OCI-LY1 (cell line): ENCODE data around the gene TMEM190.

ENCODE experiments used
- H2AFZ ChIP-seq: fragments of 200-600 bp; sonication (generic), shearing (Covaris generic); 2 replicates; pipeline ENCODE4 v1.6.0; 2014; ENCODE audit warnings: antibody characterized with exemption, mild to moderate bottlenecking, low read length
- H3F3A ChIP-seq: fragments of 200-600 bp; sonication (generic), shearing (Covaris generic); 2 replicates; pipeline ENCODE4 v1.6.0; 2014; ENCODE audit warnings: mild to moderate bottlenecking, antibody characterized with exemption, low read length, moderate library complexity; ENCODE audit not compliant: insufficient read depth
- H3K27ac ChIP-seq: fragments of 200-600 bp; sonication (generic); 2 replicates; pipeline ENCODE4 v1.5.1; 2014; ENCODE audit warnings: low read length, mixed run types, mild to moderate bottlenecking, low read depth; ENCODE audit not compliant: poor library complexity, severe bottlenecking
- H3K27me3 ChIP-seq: fragments of 200-600 bp; sonication (generic); 2 replicates; pipeline ENCODE4 v1.6.0; 2014; ENCODE audit warnings: antibody characterized with exemption, mild to moderate bottlenecking, low read length, moderate library complexity; ENCODE audit not compliant: insufficient read depth
- H3K36me3 ChIP-seq: fragments of 200-600 bp; sonication (generic); 2 replicates; pipeline ENCODE4 v1.6.1; 2014; ENCODE audit warnings: mild to moderate bottlenecking, antibody characterized with exemption, low read length, moderate library complexity, mixed read lengths; ENCODE audit not compliant: insufficient read depth
- H3K4me1 ChIP-seq: fragments of 200-600 bp; sonication (generic); 2 replicates; pipeline ENCODE4 v1.5.1; 2014; ENCODE audit warnings: mild to moderate bottlenecking, low read length, moderate library complexity; ENCODE audit not compliant: insufficient read depth, severe bottlenecking
- H3K4me2 ChIP-seq: fragments of 200-600 bp; sonication (generic), shearing (Covaris generic); 2 replicates; pipeline ENCODE4 v1.6.1; 2014; ENCODE audit warnings: low read length
- H3K4me3 ChIP-seq: fragments of 200-600 bp; sonication (generic); 2 replicates; pipeline ENCODE4 v1.5.1; 2014; ENCODE audit warnings: low read length, low read depth, mild to moderate bottlenecking, mixed read lengths; ENCODE audit not compliant: poor library complexity, severe bottlenecking
- H3K79me2 ChIP-seq: fragments of 200-600 bp; shearing (Covaris generic); 2 replicates; pipeline ENCODE4 v1.6.1; 2016; ENCODE audit warnings: mixed run types, low read length, mixed read lengths; ENCODE audit not compliant: insufficient read depth
- H3K9ac ChIP-seq: fragments of 200-600 bp; sonication (generic), shearing (Covaris generic); 2 replicates; pipeline ENCODE4 v1.6.1; 2014; ENCODE audit warnings: mild to moderate bottlenecking, low read length, mixed read lengths
- H3K9me2 ChIP-seq: fragments of 200-600 bp; sonication (generic), shearing (Covaris generic); 2 replicates; pipeline ENCODE4 v1.6.1; 2014; ENCODE audit warnings: low read depth, mild to moderate bottlenecking, low read length, mixed read lengths
- H3K9me3 ChIP-seq: fragments of 200-600 bp; shearing (Covaris generic); 2 replicates; pipeline ENCODE4 v1.6.1; 2014; ENCODE audit warnings: low read length, mixed read lengths
- H4K20me1 ChIP-seq: fragments of 200-600 bp; sonication (generic), shearing (Covaris generic); 2 replicates; pipeline ENCODE4 v1.6.0; 2016; ENCODE audit warnings: mild to moderate bottlenecking, low read length; ENCODE audit not compliant: insufficient read depth
- CTCF ChIP-seq: fragments of 200-600 bp; sonication (generic), shearing (Covaris generic); IDR thresholded peaks from 2 replicates; pipeline ENCODE4 v1.5.1; 2017; ENCODE audit warnings: mild to moderate bottlenecking, antibody characterized with exemption, low read length, moderate library complexity, mixed read lengths
- EZH2 ChIP-seq: fragments of 200-600 bp; sonication (generic), shearing (Covaris generic); IDR thresholded peaks from 2 replicates; pipeline ENCODE4 v1.8.0; 2017; ENCODE audit warnings: borderline replicate concordance, mixed run types, mild to moderate bottlenecking, antibody characterized with exemption, low read length, moderate library complexity, mixed read lengths

TMEM190 gene

GRCh38 chr19:55365245-55365644 is 11.4 kb upstream of the TMEM190 start:
- H3K27ac ChIP-seq: no peak overlapping the region
- no peaks in the 10 kb centered on the region for H3K9me2 ChIP-seq
- H3K4me3 ChIP-seq: no peak overlapping the region
- H3K27me3 ChIP-seq: peaks cover 9% of the 10 kb centered on the region; the same call in 1 of the 2 replicates
- no peaks in the 10 kb centered on the region for H3K79me2 ChIP-seq
- H3K4me2 ChIP-seq: no peak overlapping the region
- no peaks in the 10 kb centered on the region for H3K9me3 ChIP-seq
- no peaks in the 10 kb centered on the region for H3K36me3 ChIP-seq
- no peak for TF ChIP-seq EZH2
- no peak for TF ChIP-seq CTCF
- H2AFZ ChIP-seq: no peak overlapping the region
- peaks cover 4% of the 10 kb centered on the region for H3K4me1 ChIP-seq
- H3F3A ChIP-seq: no peaks in the 10 kb centered on the region
- no peak overlapping the region for H3K9ac ChIP-seq
- no peaks in the 10 kb centered on the region for H4K20me1 ChIP-seq

- Histone ChIP-seq H3K27me3 (peaks cover 9% of the 10 kb centered on the region; the same call in 1 of the 2 replicates), H2AFZ (no peak overlapping the region), H4K20me1 (no peaks in the 10 kb centered on the region), H3K36me3 (no peaks in the 10 kb centered on the region), H3K4me1 (peaks cover 4% of the 10 kb centered on the region), H3K27ac (no peak overlapping the region), H3K9ac (no peak overlapping the region), H3K9me2 (no peaks in the 10 kb centered on the region), H3K4me3 (no peak overlapping the region), H3K79me2 (no peaks in the 10 kb centered on the region), H3K4me2 (no peak overlapping the region), H3K9me3 (no peaks in the 10 kb centered on the region), H3F3A (no peaks in the 10 kb centered on the region)
- TF ChIP-seq EZH2 (no peak), CTCF (no peak)
These were observed 10.7 kb upstream of the TMEM190 start for GRCh38 chr19:55365964-55366363.

GRCh38 chr19:55366790-55367189 is 9.8 kb upstream of the TMEM190 start:
- peaks cover 4% of the 10 kb centered on the region for H3K4me1 ChIP-seq
- TF ChIP-seq CTCF: no peak
- no peak for TF ChIP-seq EZH2
- H3K79me2 ChIP-seq: no peaks in the 10 kb centered on the region
- no peak overlapping the region for H3K4me3 ChIP-seq
- H3K27ac ChIP-seq: no peak overlapping the region
- H4K20me1 ChIP-seq: no peaks in the 10 kb centered on the region
- peaks cover 9% of the 10 kb centered on the region; the same call in 1 of the 2 replicates for H3K27me3 ChIP-seq
- no peaks in the 10 kb centered on the region for H3K36me3 ChIP-seq
- H3K9ac ChIP-seq: no peak overlapping the region
- no peak overlapping the region for H3K4me2 ChIP-seq
- no peak overlapping the region for H2AFZ ChIP-seq
- H3K9me3 ChIP-seq: no peaks in the 10 kb centered on the region
- H3F3A ChIP-seq: no peaks in the 10 kb centered on the region
- H3K9me2 ChIP-seq: no peaks in the 10 kb centered on the region
